Stimulated activated CD8-positive, alpha-beta memory T cell treated with anti-CD3 and anti-CD28 coated beads, Interleukin-2, amount 100 ng/mL, for 48 hours (primary cell): ENCODE data around the gene ALKBH6.

ENCODE experiments used
- DNase-seq, 2 donors: peaks; one replicate each; pipeline ENCODE4 v3.0.0-alpha.2; 2020; ENCODE audit warnings: low read depth in 2 of 2

ALKBH6 gene

DNA sequence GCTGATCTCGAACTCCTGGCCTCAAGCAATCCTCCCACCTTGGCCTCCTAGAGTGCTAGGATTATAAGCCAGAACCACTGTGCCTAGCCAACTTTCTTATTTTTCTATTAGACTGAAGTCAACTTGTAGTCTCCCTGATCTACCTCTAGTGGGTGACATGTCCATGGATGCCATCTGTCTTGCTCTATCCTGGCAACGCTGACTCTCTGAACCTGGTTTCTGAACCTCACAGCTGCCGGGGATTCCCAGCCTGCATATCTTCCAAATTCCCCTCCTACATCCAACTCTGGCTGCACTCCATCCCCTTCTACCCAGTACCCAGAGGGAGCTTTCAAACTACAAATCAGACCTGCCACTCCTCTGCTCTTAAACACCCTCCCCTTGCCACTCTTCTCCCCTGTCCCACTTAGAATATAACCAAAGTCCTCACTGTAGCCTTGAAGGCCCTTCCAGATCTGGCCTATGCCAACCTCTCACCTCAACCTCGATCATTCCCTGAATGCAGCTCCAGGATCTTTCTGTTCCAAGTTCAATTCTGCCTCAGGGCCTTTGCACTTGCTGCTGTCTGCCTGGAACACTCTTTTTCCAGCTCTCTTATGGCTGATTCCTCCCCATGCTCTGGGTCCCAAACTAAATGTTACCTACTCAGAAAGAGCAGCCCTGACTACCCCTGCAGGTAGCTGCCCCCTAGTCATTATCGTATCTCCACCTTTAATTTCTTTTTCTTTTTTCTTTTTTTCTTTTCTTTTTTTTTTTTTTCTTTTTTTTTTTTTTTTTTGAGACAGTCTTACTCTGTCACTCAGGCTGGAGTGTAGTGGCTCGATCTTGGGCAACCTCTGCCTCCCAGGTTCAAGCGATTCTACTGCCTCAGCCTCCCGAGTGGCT, 16.5 kb upstream of the ALKBH6 start:
- DNase-seq: no peak

DNA sequence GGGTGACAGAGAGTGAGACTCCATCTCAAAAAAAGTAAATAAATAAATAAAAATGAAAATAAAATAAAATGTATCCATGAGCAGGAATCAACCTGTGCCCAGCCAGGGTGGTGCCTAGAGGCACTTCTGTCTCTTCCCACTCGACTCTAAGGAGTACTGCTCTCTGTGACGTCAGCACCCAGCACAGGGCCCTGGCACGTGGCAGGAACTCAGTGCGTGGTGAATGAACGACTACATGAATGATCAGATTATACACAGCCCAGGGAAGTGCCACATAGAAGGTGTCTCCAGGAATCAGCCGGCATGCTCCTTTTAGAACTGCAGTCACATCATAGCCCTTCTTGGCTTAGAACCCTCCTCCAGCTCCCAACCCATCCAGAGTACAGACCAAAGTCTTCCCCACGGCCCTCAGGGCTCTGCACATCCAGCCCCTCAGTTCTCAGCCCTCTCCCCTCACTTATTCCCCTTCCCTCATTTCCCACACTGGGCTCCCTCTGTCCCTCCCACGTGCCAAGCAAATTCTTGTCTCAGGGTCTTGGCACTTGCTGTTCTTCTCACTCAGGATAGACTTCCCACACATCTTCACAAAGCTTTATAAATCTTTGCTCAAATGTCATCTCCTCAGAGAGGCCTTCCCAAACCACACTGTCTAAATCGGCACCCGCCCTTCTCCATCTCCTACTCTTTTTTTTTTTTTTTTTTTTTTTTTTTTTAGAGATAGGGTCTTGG, 14.5 kb upstream of the ALKBH6 start:
- DNase-seq: no peak

DNA sequence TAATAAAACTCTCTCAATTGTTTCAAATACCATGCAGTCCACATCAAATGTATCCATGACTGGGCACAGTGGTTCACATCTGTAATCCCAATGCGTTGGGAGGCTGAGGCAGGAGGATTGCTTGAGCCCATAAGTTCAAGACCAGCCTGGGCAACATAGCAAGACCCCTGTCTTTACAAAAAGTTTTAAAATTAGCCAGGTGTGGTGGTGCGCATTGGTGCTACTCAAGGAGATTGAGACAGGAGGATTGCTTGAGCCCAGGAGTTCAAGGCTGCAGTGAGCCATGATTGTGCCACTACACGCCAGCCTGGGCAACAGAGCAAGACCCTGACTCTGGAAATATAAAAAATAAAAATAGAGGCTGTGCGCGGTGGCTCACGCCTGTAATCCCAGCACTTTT, 13.7 kb upstream of the ALKBH6 start:
- no peak for DNase-seq

DNA sequence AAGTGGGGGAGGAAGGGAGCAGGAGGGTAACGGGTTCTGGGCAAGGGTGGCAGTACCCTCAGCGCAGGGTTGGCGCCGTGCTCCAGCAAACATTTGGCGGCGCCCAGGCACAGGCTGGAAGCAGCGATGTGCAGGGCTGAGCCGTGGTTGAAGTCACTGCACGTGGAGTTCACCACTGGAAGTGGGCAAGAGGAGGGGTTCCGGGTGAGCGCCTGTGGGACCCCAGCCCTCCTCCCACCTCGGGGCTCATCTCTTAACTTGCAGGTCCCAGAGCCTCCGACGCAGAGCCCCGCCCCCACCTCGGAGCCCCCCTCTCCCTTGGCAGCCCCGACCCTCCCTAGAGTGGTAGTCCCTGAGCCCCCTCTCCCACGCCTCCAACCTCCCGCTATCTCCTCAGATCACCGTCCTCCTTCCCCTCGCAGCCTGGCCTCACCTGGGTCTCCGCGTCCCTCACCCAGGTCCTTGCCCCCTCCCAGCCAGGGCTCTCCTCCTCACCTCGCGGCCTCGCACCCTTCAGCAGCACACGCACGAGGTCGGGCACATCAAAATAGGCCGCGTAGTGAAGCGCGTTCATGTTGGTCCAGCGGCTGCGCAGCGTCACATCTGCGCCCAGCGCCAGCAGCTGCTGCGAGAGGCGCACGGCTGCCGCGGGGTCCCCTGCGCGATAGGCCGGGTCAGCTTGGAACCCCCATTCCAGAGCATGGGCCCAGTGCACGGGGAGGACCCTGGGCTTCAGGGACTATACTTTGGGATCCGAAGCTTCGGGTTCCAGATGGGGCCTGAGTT, 12.3 kb upstream of the ALKBH6 start:
- DNase-seq: no peak

DNA sequence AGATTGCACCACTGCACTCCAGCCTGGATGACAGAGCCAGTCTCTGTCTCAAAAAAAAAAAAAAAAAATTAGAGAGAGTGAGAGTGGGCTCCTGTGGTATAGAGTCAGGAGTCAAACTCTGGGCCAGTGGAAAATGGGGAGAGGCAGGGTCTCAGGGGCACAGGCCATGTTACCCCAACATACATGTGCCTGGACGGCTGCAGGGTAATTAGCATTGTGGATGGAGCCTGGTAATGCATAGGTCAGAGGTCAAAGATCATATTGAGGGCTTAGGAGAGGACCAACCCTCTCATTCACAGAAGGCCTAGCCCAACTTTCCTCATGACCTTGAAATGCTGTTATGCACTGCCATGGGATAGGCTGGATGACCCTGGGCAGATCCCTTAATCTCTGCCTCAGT, 11.5 kb upstream of the ALKBH6 start:
- no peak for DNase-seq

DNA sequence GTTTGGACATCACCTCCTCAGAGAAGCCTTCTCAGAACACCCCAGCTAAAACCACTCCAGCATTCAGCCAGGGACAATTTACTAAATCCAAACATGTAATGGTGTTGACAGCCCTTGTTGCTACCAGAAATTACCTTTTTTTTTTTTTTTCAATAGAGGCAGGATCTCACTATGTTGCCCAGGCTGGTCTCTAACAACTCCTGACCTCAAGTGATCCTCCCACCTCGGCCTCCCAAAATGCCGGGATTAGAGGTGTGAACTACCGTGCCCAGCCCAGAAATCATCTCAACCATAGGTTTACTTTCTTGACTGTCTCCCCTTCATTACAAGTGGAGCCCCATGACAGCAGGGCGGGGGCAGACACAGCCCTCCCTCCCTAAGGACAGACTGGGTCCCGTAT, 9.4 kb upstream of the ALKBH6 start:
- DNase-seq: no peak

DNA sequence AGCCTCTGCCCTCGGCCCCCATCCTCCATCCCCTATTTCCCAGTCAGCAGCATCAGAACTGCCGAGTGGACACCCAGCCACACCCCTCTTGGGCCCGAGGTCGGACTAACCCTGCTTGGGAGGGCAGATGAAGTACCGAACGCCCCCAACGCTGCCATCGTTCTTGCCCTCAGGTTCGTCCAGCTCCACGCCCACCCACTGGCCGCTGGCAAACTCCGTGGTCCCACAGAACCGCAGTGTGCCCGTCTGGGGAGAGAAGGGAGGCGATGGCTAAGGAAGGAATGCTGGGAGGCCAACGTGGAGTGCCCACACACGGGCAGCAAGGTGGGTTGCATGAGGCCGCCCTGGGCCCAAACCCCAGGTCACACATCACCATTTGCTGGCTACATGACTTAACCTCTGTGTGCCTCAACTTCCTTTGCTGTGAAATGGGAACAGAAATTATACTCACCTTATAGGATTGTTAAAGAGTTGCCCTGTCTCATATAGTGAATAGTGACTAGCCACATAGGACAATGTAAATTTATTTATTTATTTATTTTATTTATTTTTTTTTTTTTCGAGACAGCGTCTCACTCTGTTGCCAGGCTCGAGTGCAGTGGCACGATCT, 5.2 kb upstream of the ALKBH6 start:
- no peak for DNase-seq

DNA sequence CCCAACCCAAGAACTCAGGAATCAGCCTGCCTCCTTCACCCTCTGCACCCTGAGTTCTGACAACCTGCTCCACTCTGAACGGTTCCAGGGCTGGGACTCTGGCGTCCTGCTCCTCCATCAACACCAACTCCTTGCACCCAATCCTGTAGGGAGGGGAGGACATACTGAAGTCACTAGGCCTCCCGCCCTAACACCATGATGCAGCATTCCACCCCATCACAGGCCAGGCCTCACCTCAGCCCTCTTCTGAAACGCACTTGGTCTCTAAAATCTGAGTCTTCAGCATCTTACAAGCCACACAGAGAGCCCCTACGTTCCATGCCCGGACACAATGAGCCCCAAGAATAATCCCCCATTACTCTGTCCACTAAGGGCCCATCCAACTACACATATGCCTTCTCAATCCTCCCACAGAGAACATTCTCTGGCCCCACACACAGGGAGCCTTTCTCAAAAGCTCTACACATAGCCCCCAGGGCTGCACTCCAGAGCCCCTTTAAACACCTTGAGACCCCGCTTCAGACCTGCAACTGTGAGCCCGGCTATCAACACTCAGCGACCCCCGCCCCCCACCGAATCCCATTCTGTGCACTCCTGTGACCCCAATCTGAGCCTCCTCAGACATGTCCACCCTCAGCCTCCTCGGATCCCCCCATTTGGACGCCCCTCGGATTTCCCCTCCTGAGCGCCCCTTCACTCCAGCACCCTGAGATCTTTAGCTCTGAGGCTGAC, 567 bp downstream of the ALKBH6 start:
- no peak for DNase-seq

DNA sequence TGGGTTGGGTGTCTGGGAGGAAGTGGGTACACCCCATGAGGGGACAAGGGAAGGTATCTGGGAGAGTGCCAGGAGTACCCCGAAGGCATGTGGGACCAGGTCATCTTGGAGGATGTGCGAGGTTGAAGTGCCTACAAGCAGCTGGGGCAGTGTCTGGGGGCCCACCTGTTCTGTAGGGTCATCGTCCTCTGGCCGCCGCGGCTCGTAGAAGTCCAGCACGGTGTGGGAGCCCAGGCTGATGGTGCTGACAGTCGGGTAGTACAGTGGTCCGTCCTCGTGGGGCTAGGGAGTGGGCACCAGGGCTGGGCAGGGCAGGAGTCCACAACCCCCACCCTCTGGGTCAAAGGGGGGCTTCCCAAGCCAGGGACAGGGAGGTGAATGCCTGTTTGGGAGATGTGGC, 3.6 kb downstream of the ALKBH6 start:
- no peak for DNase-seq

DNA sequence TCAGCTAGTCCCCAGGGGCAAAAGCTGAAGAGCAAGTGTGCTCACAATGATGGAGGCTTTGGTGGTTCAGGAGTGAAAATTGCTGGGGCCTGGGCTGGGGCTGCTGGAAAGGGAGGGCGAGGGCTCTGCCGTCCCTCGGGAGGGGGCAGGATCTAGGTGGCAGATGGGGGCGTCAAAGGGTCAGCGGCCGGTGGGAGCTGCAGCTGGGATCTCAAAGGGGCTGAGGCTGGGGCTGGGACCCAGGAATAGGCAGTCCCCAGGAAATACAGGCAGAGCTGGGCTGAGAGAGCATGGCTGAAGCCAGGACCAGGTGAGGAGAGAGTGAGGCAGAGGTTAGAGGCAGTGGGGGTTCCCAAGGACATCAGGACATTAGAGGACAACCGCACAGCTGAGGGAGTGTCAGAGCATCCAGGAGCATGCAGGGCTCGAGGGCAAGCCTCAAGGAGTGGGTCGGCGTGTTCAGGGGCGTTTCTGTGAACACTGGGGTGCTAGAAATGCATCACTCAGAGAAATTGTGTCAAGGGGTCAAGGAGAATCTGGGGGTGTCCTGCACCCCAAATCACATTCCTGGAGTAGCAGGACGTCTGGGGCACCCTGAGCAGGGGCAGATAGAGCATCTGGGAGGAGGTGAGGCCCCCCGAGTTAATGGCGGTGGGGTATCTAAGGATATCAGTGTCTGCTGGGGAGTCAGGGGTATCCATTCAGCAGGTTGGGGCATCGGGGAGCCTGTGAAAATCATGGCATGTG, 4.2 kb downstream of the ALKBH6 start:
- no peak for DNase-seq

DNA sequence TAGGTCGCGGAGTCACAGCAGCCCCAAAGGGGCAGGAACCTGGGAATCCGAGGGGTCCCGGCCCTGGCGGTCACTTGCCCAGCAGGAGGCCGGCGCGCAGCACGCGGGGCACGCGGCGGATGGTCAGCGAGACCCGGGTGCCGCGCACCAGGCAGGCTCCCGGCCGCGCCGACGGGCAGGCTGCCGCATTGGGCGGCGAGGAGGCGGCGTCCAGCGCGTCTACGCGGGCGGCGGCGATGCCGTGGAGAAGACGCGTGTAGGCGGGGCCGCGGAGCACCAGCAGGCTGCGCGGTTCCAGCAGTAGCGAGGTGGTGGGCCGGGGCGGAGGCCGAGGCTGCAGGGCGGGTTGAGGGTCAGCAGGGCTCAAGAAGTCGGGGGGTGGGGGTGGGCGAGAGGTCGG, 4.8 kb downstream of the ALKBH6 start:
- DNase-seq: peak; percentile 42

DNA sequence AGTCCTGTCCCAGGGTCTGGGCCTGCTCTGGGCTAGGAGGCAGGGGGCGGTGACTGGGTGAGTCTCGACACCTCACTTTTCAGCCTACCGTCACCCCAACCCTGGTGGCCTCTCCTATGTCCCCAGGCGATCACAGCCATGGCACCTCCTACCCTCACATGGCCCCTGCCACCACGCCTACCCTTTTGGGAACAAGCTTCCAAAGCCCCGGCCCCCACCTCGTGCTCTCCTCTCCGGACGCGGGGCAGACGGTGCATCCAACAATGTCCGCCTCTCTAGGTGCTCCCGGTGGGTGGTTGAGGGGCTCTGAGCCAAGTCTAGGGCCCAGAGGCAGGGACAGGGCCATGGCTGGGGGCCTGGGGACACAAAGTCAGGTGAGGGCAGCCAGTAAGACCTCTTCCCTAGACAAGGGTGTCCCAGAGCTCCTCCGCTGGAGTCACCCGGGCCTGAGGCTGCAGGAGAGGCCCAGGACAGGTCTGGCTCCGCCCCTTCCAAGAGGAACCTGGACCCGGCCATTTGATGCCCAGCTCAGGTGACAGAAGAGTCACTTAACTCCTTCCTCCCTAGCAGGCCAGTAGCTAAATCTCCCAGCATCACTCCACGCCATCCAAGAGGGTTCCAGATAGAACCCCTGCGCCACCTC, 5.6 kb downstream of the ALKBH6 start, which contains the start of gene SYNE4:
Gene SYNE4, minus strand, starts transcription at position 478 of the 643 bp plus-strand sequence. Its CDS starts 132 bp downstream, at position 346.
- DNase-seq: no peak

DNA sequence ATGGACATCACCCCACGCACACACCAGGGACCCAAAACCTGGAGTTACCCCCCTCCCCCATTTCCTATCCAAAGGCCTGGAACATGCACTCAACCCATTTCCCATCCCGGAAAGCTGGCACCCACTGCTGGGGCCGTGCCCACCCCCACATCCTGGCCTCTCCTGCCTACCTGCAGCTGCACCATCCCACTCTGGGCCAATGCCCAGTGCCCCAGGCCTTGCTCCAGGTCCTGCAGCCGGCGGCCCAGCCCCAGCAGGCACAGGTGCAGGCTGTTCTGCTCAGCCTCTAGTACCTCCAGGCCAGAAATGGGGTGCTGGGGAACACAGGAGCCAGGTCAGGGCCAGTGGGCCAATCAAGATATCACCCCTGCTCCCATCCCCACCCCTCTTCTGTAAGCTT, 7.1 kb downstream of the ALKBH6 start:
- no peak for DNase-seq

DNA sequence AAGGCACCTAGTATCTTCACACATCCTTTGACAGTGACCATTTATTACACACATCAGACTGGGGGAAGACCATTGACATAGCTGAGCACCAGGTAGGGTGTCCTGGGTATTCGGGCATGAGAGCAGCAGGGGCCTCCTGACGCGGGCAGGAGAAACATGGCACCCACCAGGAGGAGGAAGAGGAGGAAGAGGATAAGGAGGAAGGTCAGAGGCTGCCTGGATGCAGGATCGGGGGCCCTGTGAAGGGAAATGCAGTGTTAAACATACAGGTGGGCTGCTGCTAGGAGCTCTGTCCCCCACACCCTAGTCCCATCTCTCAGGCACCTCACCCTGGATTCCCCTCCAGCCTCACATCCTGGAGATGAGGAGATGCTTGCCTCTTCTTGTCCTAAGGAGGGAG, 10.7 kb downstream of the ALKBH6 start:
- DNase-seq: no peak

DNA sequence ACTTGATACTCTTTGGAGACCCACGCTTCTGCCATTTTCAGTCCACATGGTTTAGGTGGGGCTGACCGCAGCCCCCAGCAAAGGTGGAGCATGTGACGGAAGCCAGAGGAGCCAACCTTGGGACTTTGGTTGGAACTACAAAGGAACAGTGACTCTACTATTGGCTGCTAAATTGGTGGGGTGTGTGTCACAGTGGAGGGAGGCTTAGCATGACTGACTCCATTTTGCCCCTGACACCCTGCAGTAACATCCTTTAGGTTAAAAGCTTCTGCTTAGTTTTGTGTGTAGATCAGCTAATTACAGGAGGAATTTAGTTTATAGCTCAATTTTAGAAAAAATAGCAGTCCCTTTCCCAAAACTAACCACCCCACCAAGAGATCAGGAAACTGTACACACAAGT, 12.4 kb downstream of the ALKBH6 start:
- no peak for DNase-seq

DNA sequence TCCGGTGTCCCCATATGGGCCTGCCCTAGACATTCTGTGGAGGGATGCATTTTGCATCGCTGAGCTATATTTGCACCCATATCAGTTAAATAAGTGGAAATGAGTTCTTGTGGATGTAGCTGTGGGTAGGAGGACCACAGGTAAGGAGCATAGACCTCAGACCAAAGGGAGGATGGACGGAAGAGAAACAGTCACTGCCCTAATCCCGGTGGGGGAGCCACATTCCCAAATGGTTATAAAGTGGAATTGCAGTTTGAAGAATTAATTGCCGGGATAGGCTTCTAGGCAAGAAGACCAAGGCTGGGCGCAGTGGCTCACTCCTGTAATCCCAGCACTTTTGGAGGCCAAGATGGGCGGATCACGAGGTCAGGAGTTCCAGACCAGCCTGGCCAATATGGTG, 17.2 kb downstream of the ALKBH6 start:
- no peak for DNase-seq

DNA sequence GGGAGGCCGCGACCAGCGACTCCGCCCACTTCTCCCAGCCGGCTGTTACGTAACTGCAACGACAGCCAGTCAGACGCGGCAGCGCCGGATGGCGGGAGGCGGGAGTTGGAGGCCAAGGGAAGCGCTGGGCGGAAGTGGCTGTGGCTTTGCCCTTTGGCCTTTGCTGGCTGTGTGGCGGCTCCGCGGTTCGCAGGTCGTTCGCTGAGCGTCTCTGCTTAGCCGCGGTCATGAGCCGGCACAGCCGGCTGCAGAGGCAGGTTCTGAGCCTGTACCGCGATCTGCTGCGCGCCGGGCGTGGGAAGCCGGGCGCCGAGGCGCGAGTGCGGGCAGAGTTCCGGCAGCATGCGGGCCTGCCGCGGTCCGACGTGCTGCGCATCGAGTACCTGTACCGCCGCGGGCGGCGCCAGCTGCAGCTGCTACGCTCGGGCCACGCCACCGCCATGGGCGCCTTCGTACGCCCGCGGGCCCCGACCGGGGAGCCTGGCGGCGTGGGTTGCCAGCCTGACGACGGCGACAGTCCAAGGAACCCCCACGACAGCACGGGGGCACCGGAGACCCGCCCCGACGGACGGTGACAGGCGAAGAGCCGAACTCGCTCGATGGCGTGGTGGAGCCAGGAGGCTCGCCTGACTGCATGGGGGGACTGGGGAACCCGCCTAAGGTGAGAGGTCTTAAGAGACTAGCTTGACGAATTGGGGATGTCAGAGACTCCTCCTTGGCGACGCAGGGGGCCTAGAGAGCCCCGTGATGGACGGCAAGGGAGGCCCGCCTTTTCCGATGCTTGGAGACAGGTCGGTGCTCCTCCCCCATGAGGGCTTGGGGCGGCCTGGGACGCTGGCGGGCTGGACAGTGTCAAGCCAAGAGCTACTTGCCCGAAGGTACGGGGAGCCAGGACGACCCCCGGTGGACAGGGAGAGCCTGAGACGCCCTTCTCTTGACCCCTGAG, 18.7 kb downstream of the ALKBH6 start, which contains the start of gene SDHAF1:
Gene SDHAF1, plus strand, starts transcription at position 141 of the 946 bp plus-strand sequence. Its CDS starts 87 bp downstream, at position 228.
- peak; percentile 94 to 96 for DNase-seq

DNA sequence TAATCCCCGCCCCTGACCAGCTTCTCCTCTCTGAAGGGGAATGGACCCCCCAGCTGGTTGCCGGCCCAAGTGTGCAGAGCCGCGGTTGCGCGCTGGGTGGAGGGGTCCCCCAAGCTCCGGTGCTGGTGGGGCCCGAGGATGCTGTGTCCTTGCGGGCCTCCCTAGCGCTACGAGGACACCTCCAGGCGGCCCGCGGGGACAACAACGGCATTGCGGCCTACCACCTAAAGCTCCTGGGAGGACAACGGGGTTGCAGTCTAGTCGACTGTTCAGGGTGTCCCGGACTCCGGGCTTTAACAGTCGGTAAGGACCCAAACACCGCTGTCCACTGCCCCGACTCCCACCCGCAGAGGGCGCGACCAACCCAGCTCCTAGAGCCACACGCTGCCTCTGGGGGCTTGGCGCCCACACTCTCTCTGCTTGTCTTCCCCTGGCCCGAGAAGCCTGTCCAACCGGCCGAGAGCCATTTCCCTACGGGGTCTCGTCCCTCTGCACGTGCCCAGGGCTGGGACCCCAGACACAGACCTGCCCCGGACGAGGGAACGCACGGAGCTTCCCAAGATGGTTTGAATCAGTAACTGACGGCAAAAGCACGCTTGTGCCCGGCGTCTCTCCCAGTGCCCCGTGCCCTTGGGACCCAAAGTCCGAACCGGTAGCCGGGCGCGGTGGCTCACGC, 20.0 kb downstream of the ALKBH6 start:
- DNase-seq: no peak
